Measurements from ENCODE around the gene ETV6.

The ETV6 gene

DNA sequence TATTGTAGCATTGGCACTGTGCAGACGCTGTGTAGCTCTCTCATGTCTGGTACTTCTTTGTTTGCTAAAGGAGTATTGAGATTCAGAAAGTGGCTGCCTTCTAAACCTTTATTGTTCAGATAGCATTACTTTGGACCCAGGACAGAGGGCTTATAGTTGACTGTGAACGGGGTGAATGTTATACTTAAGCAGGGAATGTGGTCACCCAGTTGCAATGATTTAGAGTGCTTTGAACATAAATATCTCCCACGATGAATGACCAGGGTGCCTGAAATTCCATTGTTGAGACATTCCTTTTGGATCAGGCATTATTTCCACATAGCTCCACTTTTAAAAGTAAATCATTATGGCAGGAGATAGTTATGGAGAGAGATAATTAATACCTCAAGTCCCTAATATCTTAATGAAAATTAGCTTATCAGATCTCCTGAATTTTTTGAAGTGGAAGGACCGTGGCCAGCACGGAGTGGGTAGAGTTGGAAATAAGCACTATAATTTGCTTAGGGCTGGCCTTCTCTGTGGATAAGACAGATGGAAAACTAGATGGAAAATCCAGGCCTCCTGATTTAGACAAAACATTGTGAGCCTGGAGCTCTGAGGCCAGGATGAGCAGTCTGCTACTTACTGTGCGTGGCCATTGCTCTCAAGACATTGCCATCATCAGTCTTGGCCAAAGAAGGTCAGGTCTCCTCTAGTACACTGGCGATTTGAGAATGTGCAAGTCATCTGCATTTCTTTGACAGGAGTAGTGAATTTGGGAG lies 114.5 kb downstream of the ETV6 start:
- DNase-seq = no peak

DNA sequence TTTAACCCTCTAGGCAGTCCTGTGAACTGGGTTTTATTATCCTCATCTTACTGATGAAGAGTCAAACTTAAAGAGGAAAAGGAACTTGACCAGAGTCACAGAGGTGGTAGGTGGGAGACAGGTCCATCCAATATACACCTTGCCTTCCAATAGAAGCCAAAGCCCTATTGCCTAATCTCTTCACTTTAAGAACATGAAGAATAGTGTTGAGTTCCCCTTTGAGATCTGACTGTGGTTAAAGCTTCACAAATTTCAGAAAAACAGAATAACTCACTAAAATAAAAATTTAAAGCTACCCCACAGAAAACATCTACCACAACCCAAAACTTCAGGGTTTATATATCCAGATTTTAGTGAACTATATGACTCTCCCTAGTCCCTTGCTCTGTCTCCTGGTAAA lies 115.4 kb downstream of the ETV6 start:
- no peak for DNase-seq

- no peak for DNase-seq
Measured at GRCh38 chr12:11765421-11765816, 115.9 kb downstream of the ETV6 start.

DNA sequence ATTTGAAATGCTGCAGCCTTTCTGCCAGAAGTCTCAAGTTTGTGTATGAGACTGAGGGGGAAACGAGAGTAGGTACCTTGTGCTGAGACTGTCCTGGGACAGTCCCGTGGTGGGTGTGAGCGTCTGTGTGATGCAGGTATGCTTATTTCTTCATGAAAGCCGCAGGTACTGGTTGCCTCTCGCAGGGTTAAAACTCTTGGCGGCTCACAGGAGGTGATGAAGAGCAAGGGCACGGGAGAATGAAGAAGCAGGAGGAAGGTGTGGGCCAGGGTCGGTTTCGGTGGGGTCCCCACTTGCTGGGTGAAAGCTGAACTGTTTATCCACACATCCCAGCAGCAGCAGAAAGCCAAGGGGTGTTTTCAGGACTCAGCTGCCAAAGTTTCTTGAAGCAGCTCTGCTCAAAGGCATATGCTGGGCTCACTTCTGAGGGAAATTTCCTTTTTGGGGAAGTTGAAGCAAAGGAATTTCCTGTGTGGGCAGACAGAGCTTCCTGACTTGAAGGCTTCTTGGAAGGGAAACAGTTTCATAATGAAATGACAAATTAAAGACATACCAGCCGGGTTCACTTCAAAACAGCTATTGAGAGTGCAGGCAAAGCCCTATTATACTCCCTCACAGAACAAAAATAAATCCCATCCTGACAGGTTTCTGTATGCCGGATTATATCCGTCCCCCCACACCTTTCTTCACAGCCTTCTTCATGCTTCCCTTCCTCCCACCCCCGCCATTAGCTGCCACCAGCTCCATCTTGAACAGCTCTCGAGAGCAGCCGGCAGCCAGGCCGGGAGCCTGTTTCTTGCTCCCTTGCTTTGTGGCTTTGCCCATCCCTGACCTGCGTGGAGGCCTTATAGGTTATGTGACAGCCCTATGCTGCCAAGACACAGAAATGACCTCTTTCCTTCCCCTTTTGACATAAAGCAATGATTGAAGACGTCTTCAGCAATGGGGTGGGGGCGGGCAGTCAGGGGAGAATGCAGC lies 116.6 kb downstream of the ETV6 start:
- DNase-seq = no peak

DNA sequence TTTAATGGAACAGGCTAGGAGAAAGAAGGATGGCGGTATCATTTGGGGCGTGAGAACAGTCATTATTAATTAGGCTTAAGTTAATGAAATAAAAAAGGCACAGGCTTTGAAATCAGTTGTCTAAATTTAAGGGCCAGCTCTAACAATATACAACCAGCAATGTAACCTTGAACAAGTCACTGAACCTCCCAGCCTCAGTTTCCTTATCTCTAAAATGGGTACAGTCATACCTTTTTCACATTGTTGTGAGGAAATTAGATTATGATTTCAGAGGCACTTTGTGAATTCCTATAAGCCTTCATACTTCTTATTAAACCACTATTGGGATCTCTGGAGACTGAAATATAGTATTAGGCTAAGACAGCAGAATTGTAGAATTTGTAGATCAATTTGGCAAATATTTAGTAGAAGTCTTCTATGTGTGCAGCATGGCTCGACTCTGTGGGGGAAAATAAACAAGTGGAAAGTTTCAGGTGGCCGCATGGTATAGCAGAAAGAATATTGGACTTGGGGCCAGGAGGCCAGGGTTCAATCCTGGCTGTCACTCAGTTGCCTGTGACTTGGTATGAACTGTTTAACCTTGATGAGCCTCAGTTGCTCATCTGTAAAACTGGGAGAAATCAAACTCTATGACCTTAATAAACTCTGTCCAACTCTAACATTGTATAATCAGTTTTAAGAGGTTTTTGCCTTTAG lies 117.7 kb downstream of the ETV6 start:
- no peak for DNase-seq

DNA sequence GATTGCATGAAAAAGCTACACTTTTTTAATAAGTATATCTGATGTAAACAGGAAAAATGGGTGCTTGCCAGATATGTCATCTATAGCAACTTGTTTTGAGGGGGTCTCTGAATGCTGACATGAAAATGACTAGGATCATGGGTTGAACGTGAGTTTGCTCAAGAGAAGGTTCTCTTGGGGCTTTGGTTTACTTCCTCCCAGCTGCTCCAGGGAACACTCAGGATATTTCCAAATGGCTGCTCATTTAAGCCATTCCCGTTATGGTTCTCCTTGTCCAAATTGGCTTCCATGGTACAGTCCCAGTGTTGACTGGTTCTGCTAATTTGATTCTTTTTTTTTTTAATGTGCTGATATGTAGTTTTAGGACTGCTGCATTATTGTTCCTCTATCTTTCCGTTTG lies 118.3 kb downstream of the ETV6 start:
- no peak for DNase-seq

DNA sequence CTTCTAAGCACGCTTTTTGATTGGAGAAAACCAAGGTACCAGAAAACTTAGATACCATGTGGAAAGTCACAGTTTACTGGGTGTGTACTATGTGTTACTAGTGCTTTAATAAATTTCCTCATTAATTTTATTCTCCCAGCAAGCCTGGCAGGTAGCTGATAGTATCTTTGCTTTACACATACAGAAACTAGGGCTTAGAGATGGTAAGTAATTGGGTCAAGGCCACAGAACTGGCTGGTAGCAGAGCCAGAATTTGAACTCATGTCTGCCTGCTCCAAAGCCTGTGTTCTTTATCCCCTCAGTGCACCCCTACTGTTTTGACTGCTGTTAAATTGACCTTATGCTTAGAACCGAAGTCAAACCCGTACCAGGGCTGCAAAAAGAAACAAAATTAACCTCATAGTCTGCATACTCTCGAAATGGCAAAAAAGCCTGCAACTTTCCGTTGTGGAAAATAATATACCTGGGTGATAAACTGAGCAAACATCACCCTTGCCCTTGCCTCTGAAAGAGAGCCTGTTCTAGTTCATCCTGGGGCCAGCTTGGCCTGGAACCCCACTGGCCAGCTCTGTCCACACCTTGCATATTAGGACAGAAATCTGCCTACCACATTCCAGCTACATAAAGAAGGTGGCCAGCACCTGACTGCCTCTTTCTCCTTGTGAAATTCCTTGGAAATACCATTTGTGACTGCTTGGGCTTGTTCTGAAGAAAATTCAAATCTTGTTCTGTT lies 118.9 kb downstream of the ETV6 start:
- no peak for DNase-seq

DNA sequence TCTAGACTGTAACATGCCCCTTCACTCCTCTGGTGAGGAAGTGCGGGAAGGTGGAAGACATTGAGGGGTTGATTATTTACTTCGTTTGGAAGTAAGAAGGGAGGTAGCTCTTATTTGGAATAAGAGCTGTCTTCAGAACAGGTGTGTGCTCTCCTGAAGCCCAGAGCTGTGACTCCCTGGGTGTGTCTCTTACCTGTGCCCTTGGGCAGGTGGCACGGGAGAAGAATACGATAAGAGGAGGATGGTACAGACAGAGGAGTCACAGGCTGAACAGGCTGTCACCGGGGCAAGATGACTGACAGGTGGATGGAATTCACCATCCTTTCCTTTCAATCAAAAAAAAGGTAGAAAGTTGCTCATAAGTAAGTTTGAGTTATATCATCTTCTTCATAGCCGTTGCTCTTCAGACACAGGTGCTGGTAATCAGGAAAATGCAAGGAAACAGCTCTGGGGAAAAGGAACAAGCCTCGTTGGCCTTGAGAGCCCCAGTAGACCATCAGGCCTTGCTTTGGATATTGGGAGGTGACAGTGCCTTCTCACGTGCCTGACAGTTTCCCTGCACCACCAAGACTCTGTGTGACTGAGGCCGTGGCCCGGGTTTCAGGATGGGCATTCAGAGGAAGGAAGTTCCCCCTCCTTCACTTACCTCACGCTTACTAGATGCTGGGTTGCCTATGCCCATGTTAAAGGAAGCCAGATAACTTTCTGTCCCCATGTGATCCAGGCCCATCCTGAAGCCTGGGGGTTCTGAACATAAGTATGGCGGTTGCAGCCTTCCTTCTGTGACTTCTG lies 120.4 kb downstream of the ETV6 start:
- DNase-seq = no peak

- no peak for DNase-seq
Measured at GRCh38 chr12:11771356-11771755, 121.9 kb downstream of the ETV6 start.

DNA sequence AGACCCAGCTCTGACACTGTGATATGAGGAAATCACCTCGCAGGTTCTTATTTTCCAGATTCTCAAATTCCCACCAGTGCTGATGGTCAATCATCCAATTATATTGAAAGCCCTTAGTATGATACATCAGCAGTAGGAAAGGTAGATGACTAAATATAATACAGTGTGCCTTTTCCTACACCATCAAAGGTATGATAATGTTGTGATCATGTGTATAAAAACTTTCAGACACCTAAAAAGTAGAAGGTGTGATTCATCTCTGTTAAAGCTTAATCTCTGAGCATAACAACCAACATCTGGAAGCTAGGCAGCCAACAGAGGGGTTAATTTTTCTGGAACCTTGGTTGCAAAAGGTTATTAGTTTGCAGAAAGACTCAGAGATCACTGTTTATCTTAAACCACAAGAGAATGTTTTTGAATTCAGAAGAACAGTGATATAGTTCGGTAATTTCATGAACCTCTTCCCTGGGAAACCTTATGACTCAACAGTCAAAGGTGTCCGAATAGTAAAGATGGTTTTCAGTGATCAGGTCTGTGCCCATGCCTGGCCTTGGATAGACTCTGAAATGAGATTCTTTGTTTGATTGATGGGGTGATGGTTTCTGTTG lies 122.5 kb downstream of the ETV6 start:
- no peak for DNase-seq

GRCh38 chr12:11773889-11774677 lies 124.6 kb downstream of the ETV6 start:
- DNase-seq = no peak

DNA sequence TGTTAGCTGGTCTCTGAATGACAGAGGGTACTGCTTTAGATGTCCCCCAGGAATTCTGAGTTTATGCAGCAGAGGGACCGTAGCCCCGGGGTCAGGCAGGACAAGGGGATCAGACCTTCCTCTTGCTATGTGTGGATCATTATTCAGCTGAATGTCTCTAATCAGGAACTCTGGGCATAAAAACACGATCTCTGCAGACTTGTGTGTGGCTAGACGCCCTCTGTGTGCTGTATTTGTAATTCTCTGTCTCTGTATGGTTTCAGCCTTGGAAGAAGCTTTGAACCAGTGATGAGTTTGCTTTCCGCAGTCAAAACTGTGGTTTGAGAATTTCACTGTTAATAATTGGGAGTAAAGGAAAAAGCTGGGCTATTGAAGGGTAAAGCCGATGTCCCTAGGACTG lies 125.3 kb downstream of the ETV6 start:
- DNase-seq = no peak

DNA sequence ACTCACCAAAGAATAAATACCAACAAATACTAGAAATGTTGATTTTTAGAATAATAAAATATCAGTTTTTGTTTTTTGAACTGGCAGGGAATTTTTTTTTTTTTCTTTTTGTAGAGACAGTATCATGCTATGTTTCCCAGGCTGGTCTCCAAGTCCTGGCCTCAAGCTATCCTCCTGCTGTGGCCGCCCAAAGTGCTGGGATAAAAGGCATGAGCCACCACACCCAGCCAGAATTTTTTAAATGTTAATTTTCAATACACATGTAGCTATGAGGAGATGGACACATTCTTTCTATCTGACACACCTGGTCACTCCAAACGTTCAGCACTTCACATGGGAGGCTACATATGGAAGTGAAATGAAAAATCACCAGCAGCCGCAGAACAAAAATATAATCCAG lies 126.8 kb downstream of the ETV6 start:
- no peak for DNase-seq

- no peak for DNase-seq
Measured at GRCh38 chr12:11777451-11777850, 128.0 kb downstream of the ETV6 start.

GRCh38 chr12:11777962-11778361 lies 128.5 kb downstream of the ETV6 start:
- DNase-seq = no peak

DNA sequence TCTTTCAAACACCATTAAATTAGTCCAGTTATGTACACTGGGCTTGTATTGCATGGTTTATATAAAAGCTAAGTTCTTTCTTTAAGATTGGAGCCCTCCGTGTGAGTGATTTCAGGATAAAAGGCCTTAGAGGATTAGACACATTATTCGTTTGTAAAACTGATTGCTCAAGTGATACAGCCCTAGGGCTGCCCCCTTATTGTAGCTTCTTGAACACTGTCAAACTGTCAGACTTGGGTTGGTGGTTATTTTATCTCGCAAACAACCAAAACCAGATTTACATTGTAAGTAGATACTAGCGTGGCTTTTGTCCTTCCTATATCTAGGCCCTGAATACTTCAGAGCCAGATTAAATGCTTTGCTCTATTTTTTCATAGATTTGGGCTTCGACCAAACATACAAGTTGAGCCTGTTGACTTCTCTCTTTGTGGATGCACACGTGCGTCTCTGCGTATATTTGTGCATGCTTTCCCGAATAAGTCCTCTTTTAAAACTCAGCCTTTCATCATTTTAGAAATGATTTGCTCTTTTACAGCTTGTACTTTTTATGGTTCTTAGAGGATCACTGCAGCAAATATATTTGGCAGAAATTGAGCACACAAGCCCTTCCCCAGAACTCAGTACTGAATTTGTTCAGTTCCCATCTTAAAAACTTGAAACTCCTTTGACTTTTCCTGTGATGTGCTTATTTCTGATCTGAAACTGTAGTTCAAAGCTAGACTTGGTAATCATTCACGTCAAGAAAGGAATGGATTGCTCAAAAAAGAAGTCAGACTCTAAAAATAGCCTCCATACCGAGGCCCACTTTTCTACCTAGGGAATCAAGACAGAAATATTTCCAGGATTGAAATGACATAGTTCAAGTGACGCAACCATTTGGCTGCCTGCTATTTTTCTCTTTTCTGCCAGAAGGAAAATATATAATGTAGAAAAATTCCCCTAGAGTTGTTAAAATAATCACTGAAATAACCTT lies 129.5 kb downstream of the ETV6 start:
- DNase-seq = no peak

GRCh38 chr12:11780521-11781101 lies 131.1 kb downstream of the ETV6 start:
- DNase-seq = no peak

- no peak for DNase-seq
Measured at GRCh38 chr12:11782914-11783420, 133.5 kb downstream of the ETV6 start.

DNA sequence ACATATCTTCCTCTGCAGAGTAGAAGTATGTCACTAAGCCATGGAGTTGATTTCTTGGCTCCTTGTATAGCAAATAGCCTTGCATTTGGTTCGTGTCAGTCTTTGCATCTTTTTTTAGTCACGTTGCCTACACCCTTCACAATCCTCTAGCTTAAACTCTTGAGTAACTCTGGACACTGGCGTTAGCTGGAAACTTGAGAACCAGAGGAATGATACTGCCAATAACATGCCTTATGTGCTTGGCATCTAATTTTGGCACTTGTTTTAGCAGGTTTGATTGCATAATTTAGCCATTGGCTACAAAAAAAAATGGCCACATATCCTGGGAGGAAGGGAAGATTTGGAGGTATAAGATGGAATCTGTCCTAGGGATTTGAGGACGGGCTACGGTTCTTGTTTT lies 136.2 kb downstream of the ETV6 start:
- no peak for DNase-seq
